ENCODE data around the gene SLC29A3. TPM values are rescaled to one million over a fixed set of nuclear protein-coding genes. Genes with fewer than 3 reads are reported as not detected.

SLC29A3 gene
- total RNA-seq, 1 donor from 2014 or later = 0.53 TPM

DNA sequence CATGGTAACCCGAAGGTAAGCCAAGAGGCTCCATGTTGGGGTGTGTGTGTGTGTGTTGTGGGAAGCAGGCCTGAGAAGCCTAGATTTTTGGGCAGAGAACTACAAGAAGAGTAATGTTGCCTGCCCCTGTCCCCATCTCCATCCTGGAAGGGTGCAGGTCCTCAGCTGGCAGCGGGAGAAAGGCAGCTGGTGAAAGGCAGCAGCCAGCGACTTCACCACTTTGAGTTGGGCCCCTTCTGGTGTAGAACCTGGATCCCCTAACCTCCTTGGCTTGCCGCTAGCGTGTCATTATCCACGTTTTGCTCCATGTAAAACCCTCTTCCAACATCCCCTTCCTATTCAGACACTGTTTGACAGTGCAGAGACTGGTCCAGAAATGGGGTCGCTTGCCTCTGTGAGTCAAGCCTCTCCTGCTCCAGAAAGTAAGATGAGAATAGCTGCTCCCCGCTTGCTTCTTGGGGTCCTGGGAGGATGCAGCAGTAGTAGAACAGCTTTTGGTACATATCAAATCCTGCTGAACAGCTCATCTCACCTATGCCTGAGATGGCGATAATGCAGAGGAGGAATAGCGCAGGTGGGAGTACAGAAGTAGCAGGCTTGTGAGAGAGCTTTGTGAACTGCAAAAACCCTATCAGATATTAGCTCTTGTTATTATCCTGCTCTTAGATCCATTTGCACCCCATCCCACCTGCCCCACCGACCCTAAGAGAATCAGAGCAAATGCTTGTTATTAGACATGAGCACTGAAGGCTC, 55.6 kb downstream of the SLC29A3 start:
- Histone ChIP-seq H3K4me3 (ENCODE audit: low read depth, low read length) (no peak overlapping the region), H3K36me3 (ENCODE audit: control insufficient read depth, insufficient read depth, low read length) (no peaks in the 10 kb centered on the region), H3K27me3 (ENCODE audit: control insufficient read depth, insufficient read depth, low read length) (peaks cover 3% of the 10 kb centered on the region)
- DNase-seq (ENCODE audit: low read depth) (no peak), FAIRE-seq (peak; percentile 32)
- TF ChIP-seq, protein P1, sequence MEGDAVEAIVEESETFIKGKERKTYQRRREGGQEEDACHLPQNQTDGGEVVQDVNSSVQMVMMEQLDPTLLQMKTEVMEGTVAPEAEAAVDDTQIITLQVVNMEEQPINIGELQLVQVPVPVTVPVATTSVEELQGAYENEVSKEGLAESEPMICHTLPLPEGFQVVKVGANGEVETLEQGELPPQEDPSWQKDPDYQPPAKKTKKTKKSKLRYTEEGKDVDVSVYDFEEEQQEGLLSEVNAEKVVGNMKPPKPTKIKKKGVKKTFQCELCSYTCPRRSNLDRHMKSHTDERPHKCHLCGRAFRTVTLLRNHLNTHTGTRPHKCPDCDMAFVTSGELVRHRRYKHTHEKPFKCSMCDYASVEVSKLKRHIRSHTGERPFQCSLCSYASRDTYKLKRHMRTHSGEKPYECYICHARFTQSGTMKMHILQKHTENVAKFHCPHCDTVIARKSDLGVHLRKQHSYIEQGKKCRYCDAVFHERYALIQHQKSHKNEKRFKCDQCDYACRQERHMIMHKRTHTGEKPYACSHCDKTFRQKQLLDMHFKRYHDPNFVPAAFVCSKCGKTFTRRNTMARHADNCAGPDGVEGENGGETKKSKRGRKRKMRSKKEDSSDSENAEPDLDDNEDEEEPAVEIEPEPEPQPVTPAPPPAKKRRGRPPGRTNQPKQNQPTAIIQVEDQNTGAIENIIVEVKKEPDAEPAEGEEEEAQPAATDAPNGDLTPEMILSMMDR (IDR thresholded peaks at IDR 0.05; ENCODE audit: insufficient read depth, low read length, severe bottlenecking) = no peak

DNA sequence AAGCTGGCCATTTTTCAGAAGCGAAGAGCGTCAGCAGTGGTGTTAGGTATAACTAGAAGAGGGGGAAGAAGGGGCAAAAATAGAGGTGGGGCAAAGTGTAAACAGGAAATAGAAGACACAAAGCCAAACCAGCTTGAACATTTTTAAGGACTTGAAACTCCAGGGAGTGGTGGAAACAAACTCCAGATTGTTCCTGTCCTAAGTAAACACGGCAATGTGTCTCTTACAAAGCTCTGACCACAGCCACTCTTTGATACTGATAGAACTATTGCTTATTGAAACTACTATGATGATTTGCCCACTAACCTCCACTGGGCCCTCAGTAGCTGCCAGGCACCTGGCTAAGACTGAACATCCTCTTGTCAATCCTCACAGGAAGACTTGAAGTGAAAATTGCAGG, 56.9 kb downstream of the SLC29A3 start:
- DNase-seq (ENCODE audit: low read depth) (no peak), FAIRE-seq (no peak)
- H3K4me3 ChIP-seq (ENCODE audit: low read depth, low read length) = no peak overlapping the region
- H3K36me3 ChIP-seq (ENCODE audit: control insufficient read depth, insufficient read depth, low read length) = no peaks in the 10 kb centered on the region
- TF ChIP-seq, protein P1 (IDR thresholded peaks at IDR 0.05; ENCODE audit: insufficient read depth, low read length, severe bottlenecking) = no peak
- peaks cover 3% of the 10 kb centered on the region for H3K27me3 ChIP-seq (ENCODE audit: control insufficient read depth, insufficient read depth, low read length)

DNA sequence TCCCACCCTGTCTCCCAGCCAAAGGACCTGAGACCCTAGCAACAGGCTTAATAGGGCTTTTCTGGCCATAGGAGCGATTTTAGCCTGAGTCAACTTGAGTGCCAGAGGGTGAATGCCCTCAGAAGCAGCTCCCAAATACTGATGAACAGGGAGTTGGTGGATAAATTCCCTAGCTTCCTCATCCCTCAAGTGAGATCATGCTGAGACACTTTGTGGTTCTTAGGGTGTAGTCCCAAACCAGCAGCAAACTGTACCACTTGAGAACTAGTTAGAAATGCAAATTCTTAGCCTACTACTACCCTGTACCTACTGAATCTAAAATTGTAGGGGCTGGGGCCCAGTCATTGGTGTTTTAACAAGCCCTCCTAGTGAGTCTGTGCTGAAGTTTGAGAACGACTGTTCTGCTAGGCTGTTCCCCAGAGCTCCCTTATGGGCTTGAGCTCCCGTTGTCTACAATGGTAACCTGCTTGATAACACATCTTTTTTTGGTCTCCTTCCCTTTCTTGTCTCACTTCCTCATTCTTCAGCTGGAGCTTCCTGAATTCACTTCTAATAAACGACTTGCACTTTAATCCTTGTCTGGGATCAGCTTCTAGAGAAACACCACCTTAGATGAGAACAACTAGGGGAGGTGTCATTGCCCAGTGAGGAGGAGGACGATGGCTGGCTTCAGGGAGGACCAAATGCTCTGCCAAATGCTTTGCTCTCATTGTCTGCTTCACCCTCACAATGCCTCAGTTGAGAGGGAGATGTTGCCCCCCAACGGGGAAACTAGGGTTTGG, 59.5 kb downstream of the SLC29A3 start:
- FAIRE-seq = no peak
- TF ChIP-seq, protein P1 (IDR thresholded peaks at IDR 0.05; ENCODE audit: insufficient read depth, low read length, severe bottlenecking) = no peak
- H3K4me3 ChIP-seq (ENCODE audit: low read depth, low read length) = no peak overlapping the region
- peak; percentile 19 for DNase-seq (ENCODE audit: low read depth)
- no peaks in the 10 kb centered on the region for H3K27me3 ChIP-seq (ENCODE audit: control insufficient read depth, insufficient read depth, low read length)
- H3K36me3 ChIP-seq (ENCODE audit: control insufficient read depth, insufficient read depth, low read length) = no peaks in the 10 kb centered on the region

DNA sequence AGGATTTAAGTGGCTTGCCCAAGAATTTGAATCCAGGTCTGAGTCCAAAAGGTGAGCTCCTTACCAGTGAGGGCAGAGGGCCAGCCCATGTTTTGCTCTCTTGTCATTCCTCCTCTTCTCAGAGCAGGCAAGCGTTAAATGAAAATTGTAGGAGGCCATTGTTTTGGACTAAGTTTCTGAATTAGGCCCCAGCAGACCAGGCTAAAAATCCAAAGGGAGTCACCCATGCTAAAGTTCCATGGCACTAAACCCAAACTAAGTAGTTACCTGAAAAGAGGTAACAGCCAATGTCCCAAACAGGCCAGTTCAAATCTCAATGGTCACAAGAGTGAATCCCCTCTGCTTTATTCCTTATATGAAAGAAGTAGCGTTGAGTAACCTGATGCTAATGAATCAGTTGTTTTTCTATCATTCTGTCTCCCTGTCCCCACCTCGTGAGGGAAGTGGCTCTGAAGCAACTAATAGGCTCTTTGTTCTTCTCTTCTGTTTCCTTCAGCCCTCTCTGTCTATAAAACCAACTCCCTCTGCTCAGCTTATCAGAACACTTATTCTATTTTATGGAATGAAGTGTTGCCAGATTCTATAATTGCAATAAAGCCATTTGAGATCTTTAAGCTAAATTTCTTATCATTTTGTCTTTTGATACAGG, 60.2 kb downstream of the SLC29A3 start:
- no peak overlapping the region for H3K4me3 ChIP-seq (ENCODE audit: low read depth, low read length)
- H3K36me3 ChIP-seq (ENCODE audit: control insufficient read depth, insufficient read depth, low read length) = no peaks in the 10 kb centered on the region
- TF ChIP-seq, protein P1 (IDR thresholded peaks at IDR 0.05; ENCODE audit: insufficient read depth, low read length, severe bottlenecking) = no peak
- no peaks in the 10 kb centered on the region for H3K27me3 ChIP-seq (ENCODE audit: control insufficient read depth, insufficient read depth, low read length)
- no peak for DNase-seq (ENCODE audit: low read depth)
- no peak for FAIRE-seq

DNA sequence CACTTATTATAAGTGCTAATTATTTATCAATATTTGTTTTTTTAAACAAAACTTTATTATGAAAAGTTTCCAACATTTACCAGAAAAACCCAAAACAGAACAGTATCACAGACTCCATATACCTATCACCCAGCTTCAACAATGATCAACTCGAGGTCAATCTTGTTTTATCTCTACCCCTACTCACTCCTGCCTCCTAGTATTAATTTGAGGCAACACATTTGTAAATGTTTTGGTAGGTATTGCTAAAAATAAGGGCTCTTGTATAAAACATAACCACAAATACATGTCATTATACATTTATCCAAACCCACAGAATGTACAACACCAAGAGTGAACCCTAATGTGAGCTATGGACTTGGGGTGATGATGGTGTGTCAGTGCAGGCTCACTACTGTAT, 61.8 kb downstream of the SLC29A3 start:
- DNase-seq (ENCODE audit: low read depth) = no peak
- Histone ChIP-seq H3K4me3 (ENCODE audit: low read depth, low read length) (no peak overlapping the region), H3K36me3 (ENCODE audit: control insufficient read depth, insufficient read depth, low read length) (no peaks in the 10 kb centered on the region), H3K27me3 (ENCODE audit: control insufficient read depth, insufficient read depth, low read length) (no peaks in the 10 kb centered on the region)
- FAIRE-seq = no peak
- TF ChIP-seq, protein P1 (IDR thresholded peaks at IDR 0.05; ENCODE audit: insufficient read depth, low read length, severe bottlenecking) = no peak
